Natural killer cell (primary cell): ENCODE results near the gene ENTPD7. TPM values are rescaled to one million over a fixed set of nuclear protein-coding genes. Genes with fewer than 3 reads are reported as not detected.

Source experiments
- ATAC-seq, 3 donors: fragments of 150-1000 bp in 2 of 3; fragments of 200-7000 bp in 1 of 3; cut with Tn5 transposase; 1 replicate in 1 of 3; 2 replicates in 2 of 3; pipeline ENCODE4 v1.10.0; 2021; ENCODE audit warnings: mild to moderate bottlenecking in 2 of 3, moderate library complexity in 2 of 3
- DNase-seq, 2 donors: peaks; one replicate each; pipeline versions ENCODE4 v3.0.0 to v3.0.0-alpha.2; 2013 to 2021; ENCODE audit warnings: mixed read lengths in 1 of 2
- H3K27ac ChIP-seq: one replicate; pipeline ENCODE4 v1.5.1; 2013; ENCODE audit warnings: mild to moderate bottlenecking, low read length
- H3K27me3 ChIP-seq: one replicate; pipeline ENCODE4 v1.6.1; 2013; ENCODE audit warnings: low read length; ENCODE audit not compliant: control insufficient read depth, insufficient read depth
- H3K36me3 ChIP-seq: one replicate; pipeline ENCODE4 v1.6.1; 2013; ENCODE audit warnings: low read length; ENCODE audit not compliant: control insufficient read depth, insufficient read depth
- H3K4me1 ChIP-seq: one replicate; pipeline ENCODE4 v1.6.1; 2013; ENCODE audit warnings: low read length; ENCODE audit not compliant: control insufficient read depth, insufficient read depth
- H3K4me3 ChIP-seq: one replicate; pipeline ENCODE4 v1.5.1; 2013; ENCODE audit warnings: low read length
- H3K9me3 ChIP-seq: one replicate; pipeline ENCODE4 v1.6.1; 2013; ENCODE audit warnings: low read length; ENCODE audit not compliant: control insufficient read depth, insufficient read depth
- H3K27ac Mint-ChIP-seq, 2 donors: one replicate each; pipeline ENCODE4 v1.8.0; 2022; ENCODE audit warnings: mild to moderate bottlenecking in 2 of 2, mixed read lengths in 2 of 2, moderate library complexity in 1 of 2
- H3K27me3 Mint-ChIP-seq, 2 donors: one replicate each; pipeline ENCODE4 v1.8.0; 2022; ENCODE audit warnings: low read depth in 2 of 2, mixed read lengths in 2 of 2
- H3K36me3 Mint-ChIP-seq: one replicate; pipeline ENCODE4 v1.8.0; 2022; ENCODE audit warnings: mixed read lengths
- H3K4me1 Mint-ChIP-seq, 2 donors: one replicate each; pipeline ENCODE4 v1.8.0; 2022; ENCODE audit warnings: mixed read lengths in 2 of 2
- H3K4me3 Mint-ChIP-seq: one replicate; pipeline ENCODE4 v1.8.0; 2022; ENCODE audit warnings: mild to moderate bottlenecking, moderate library complexity, mixed read lengths
- H3K9me3 Mint-ChIP-seq, 2 donors: one replicate each; pipeline ENCODE4 v1.8.0; 2022; ENCODE audit warnings: mixed read lengths in 2 of 2
- CTCF ChIP-seq: fragments of 200-600 bp; IDR thresholded peaks from one replicate; pipeline ENCODE4 v1.8.0; 2022; ENCODE audit warnings: antibody characterized with exemption
- WGBS: methylation state at CpG from one replicate; pipeline ENCODE4 v1.1.7; 2013; ENCODE audit warnings: missing lambda C conversion rate; ENCODE audit not compliant: insufficient coverage; 5-methylcytosine and 5-hydroxymethylcytosine counted together
- intact Hi-C: fragments of 100-400 bp; cut with micrococcal nuclease; formaldehyde crosslinking; loops from one replicate; pipeline ENCODE4 v1.14.2; 2022
- total RNA-seq, 4 donors: library from RNA; stranded (reverse); fragments of 120-200 nt in 1 of 4; gene quantifications; one replicate each; pipeline versions ENCODE4 v1.2.3 to v1.2.4, GENCODE V29; 2013 to 2022

ENTPD7 gene
- total RNA-seq, 3 donors from 2014 or later (not counting 1 experiment from before 2014, with no cell fraction given): 3.7 to 6.3 (median 5.6) TPM

DNA sequence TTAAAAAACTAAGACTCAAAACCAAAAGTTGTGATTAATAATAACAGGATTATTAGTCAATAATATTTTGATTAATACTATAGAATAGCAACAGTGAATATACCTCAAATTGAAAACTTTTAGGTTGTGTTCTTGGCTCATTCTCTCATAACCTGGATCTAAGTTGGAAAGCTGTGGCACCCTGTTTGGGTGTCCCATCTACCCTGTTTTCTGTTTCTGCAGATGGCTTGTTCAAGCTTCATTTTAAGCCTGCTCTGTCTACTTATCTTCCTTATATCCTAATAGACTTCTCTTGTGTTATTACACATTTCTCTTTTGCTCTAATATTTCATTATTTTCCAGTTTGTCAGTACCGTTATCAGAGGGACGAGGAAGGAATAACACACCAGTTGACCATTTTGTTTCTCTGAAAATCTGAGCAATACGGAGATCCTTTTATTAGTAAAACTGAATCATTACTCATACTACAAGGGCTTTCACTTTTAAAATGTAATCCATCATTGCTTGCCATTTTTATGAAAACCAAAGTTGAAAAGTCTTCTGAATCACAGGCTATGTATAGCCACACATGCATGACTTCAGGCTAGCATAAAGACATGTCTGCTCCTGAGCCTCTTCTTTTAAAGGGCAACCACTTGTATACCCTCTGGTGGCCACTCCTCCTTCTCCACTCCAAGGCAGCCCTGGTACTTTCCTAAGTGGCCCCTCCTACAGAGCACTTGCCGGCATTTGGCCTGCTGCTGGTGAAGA is 50.3 kb downstream of the ENTPD7 start:
- H3K9me3 ChIP-seq: no peaks in the 10 kb centered on the region
- H3K36me3 ChIP-seq: peaks cover 35% of the 10 kb centered on the region
- TF ChIP-seq CTCF: no peak
- no peak overlapping the region for H3K27ac ChIP-seq
- H3K4me3 ChIP-seq: no peak overlapping the region
- intact Hi-C loops: no loop called here
- DNase-seq (no peak), ATAC-seq (no peak)
- H3K4me1 ChIP-seq: no peaks in the 10 kb centered on the region
- Mint-ChIP-seq H3K9me3 (no peaks in the 10 kb centered on the region), H3K36me3 (peaks cover 15% of the 10 kb centered on the region), H3K4me1 (no peaks in the 10 kb centered on the region), H3K4me3 (no peak overlapping the region), H3K27me3 (no peaks in the 10 kb centered on the region), H3K27ac (no peak overlapping the region)
- WGBS: 68% methylated on average over 4 of the region's 4 CpGs
- H3K27me3 ChIP-seq: no peaks in the 10 kb centered on the region

- peak in 2 of 3 donors; percentile 53 to 56 for ATAC-seq
- Histone ChIP-seq H3K9me3 (no peaks in the 10 kb centered on the region), H3K27ac (no peak overlapping the region), H3K4me3 (no peak overlapping the region), H3K4me1 (no peaks in the 10 kb centered on the region), H3K27me3 (no peaks in the 10 kb centered on the region), H3K36me3 (peaks cover 36% of the 10 kb centered on the region)
- Mint-ChIP-seq H3K4me3 (no peak overlapping the region), H3K27me3 (no peaks in the 10 kb centered on the region), H3K36me3 (peaks cover 16% of the 10 kb centered on the region), H3K9me3 (no peaks in the 10 kb centered on the region), H3K27ac (no peak overlapping the region), H3K4me1 (no peaks in the 10 kb centered on the region)
- intact Hi-C loops: loop anchor here (1.0 kb wide), 1 partner anchor 151 kb away; no protein-coding TSS in a partner anchor
- TF ChIP-seq CTCF: peak; percentile 23
- DNase-seq: peak in 1 of 2 donors; percentile 65
Measured at GRCh38 chr10:99711129-99711719, 51.9 kb downstream of the ENTPD7 start.

- Mint-ChIP-seq H3K27me3 (no peaks in the 10 kb centered on the region), H3K36me3 (peaks cover 17% of the 10 kb centered on the region), H3K4me1 (no peaks in the 10 kb centered on the region), H3K4me3 (no peak overlapping the region), H3K27ac (peak overlapping the region in 1 of 2 donors; percentile 19), H3K9me3 (no peaks in the 10 kb centered on the region)
- Histone ChIP-seq H3K27ac (no peak overlapping the region), H3K27me3 (no peaks in the 10 kb centered on the region), H3K4me3 (no peak overlapping the region), H3K9me3 (no peaks in the 10 kb centered on the region), H3K36me3 (peaks cover 55% of the 10 kb centered on the region), H3K4me1 (no peaks in the 10 kb centered on the region)
- 95% methylated on average over 5 of the region's 5 CpGs for WGBS
- DNase-seq (no peak), ATAC-seq (no peak)
- no peak for TF ChIP-seq CTCF
- intact Hi-C loops: no loop called here
Measured at GRCh38 chr10:99714446-99714845, 55.1 kb downstream of the ENTPD7 start.
